Testis (tissue), 2 donors: ENCODE measurements around the gene PRKAG2.

Source experiments
- CTCF ChIP-seq, 3 experiments: fragments of 450-650 bp in 2 of 3; fragments of 200-600 bp in 1 of 3; sonication (generic) in 1 of 3; IDR thresholded peaks; one replicate each; pipeline ENCODE4 v1.5.1; 2016 to 2019; ENCODE audit warnings: antibody characterized with exemption in 3 of 3, mild to moderate bottlenecking in 2 of 3, moderate library complexity in 1 of 3
- POLR2A ChIP-seq: fragments of 450-650 bp; IDR thresholded peaks from one replicate; pipeline ENCODE4 v1.6.1; 2017; ENCODE audit warnings: antibody characterized with exemption, mild to moderate bottlenecking, moderate library complexity

- TF ChIP-seq POLR2A (no peak), CTCF (IDR thresholded peaks at IDR 0.05) (no peak)
These were observed 232.4 kb downstream of the PRKAG2 start for GRCh38 chr7:151644554-151644953.
